Large intestine (tissue), 3 donors: ENCODE measurements around the gene PRDX6. TPM values are rescaled to one million over a fixed set of nuclear protein-coding genes. Genes with fewer than 3 reads are reported as not detected.

Experiments
- DNase-seq, 2 donors: peaks; one replicate each; pipeline versions ENCODE4 v3.0.0 to v3.0.0-alpha.2; 2013
- H3K27ac ChIP-seq: one replicate; pipeline ENCODE4 v1.5.1; 2013; ENCODE audit warnings: low read length
- H3K27me3 ChIP-seq: 2 replicates; pipeline ENCODE4 v1.6.1; 2013; ENCODE audit warnings: low read length; ENCODE audit not compliant: control insufficient read depth, insufficient read depth
- H3K36me3 ChIP-seq: 2 replicates; pipeline ENCODE4 v1.6.1; 2013; ENCODE audit warnings: low read length; ENCODE audit not compliant: control insufficient read depth, insufficient read depth
- H3K4me1 ChIP-seq: one replicate; pipeline ENCODE4 v1.6.1; 2013; ENCODE audit warnings: low read length; ENCODE audit not compliant: control insufficient read depth, insufficient read depth
- H3K4me3 ChIP-seq: one replicate; pipeline ENCODE4 v1.5.1; 2013; ENCODE audit warnings: low read length
- H3K9me3 ChIP-seq: one replicate; pipeline ENCODE4 v1.6.1; 2013; ENCODE audit warnings: mild to moderate bottlenecking, low read depth, low read length, moderate library complexity; ENCODE audit not compliant: control insufficient read depth
- polyA plus RNA-seq: library from polyadenylated mRNA; unstranded; fragments of 120-200 nt; gene quantifications from one replicate; pipeline ENCODE4 v1.2.1, GENCODE V29; 2013

PRDX6 gene
- polyA plus RNA-seq, 1 donor = 203 TPM

- H3K4me3 ChIP-seq = no peak overlapping the region
- H3K36me3 ChIP-seq = no peaks in the 10 kb centered on the region
- H3K9me3 ChIP-seq = no peaks in the 10 kb centered on the region
- no peak for DNase-seq
- H3K4me1 ChIP-seq = no peaks in the 10 kb centered on the region
- H3K27me3 ChIP-seq = peaks cover 3% of the 10 kb centered on the region
- H3K27ac ChIP-seq = no peak overlapping the region
Measured at GRCh38 chr1:173536223-173536622, 59.1 kb downstream of the PRDX6 start.

Other genes with a start within 250 kb of the PRDX6 start
- gene SLC9C2, start 125.7 kb downstream of the PRDX6 start, polyA plus RNA-seq = 0.06 TPM
- gene TEX50, start 158.0 kb downstream of the PRDX6 start, polyA plus RNA-seq = not detected
- gene ANKRD45, start 192.5 kb downstream of the PRDX6 start, polyA plus RNA-seq = 0.34 TPM
- gene KLHL20, start 237.6 kb downstream of the PRDX6 start, polyA plus RNA-seq = 18.8 TPM